K562 (cell line): ENCODE results near the gene FMNL1. TPM values are rescaled to one million over a fixed set of nuclear protein-coding genes. Genes with fewer than 3 reads are reported as not detected.

Experiments used
- ATAC-seq: fragments of 200-7000 bp; cut with Tn5 transposase; 3 replicates; pipeline ENCODE4 v1.9.1; 2020; ENCODE audit warnings: moderate library complexity
- BruUV-seq: library from RNA; stranded (reverse); fragments of 400-500 nt; replicated peaks from 2 replicates; lab custom pipeline; 2021; lab: Mats Ljungman, UMichigan
- CTCF ChIA-PET: fragments of 300-600 bp; formaldehyde crosslinking; extraction: SDS; loops from one replicate; lab custom pipeline; 2021; ENCODE audit warnings: low intra/inter-chr PET ratio; lab: Yijun Ruan, JAX
- POLR2A ChIA-PET: fragments of 300-600, 350-650 bp; sonication (Branson Sonifier 250); formaldehyde crosslinking; extraction: SDS; loops from one replicate; lab custom pipeline; 2021; ENCODE audit warnings: antibody characterized with exemption, inconsistent platforms; lab: Yijun Ruan, JAX
- DNase-seq, 4 experiments: peaks; one replicate each; pipeline versions ENCODE4 v3.0.0 to v3.0.0-alpha.2; 2011 to 2018; ENCODE audit warnings: low spot score in 3 of 4, mixed read lengths in 3 of 4; ENCODE audit errors: extremely low read depth in 1 of 4
- FAIRE-seq: peaks from 2 replicates; lab custom pipeline; 2011; peaks lifted over from hg19 to GRCh38; lab: Jason Lieb, UNC
- H2AFZ ChIP-seq: 2 replicates; pipeline ENCODE4 v1.6.0; 2011; ENCODE audit warnings: low read depth, low read length, control low read depth, inconsistent platforms
- H3K27ac ChIP-seq: fragments of 200-600 bp; 3 replicates; pipeline ENCODE4 v1.8.0; 2011; ENCODE audit warnings: low read depth, mild to moderate bottlenecking, control low read depth, inconsistent platforms, low read length, moderate library complexity, mixed read lengths; ENCODE audit errors: extremely low read depth
- H3K27me3 ChIP-seq, 2 experiments: fragments of 300-600 bp in 1 of 2; 2 replicates in 1 of 2; 3 replicates in 1 of 2; pipeline versions ENCODE4 v1.6.0 to v1.8.0; 2011; ENCODE audit warnings: inconsistent platforms in 2 of 2, low read length in 2 of 2, mild to moderate bottlenecking in 1 of 2, mixed read lengths in 1 of 2, moderate library complexity in 1 of 2; ENCODE audit not compliant: control insufficient read depth in 2 of 2, insufficient read depth in 2 of 2
- H3K36me3 ChIP-seq: fragments of 300-600 bp; 3 replicates; pipeline ENCODE4 v1.8.0; 2011; ENCODE audit warnings: mild to moderate bottlenecking, low read length, inconsistent platforms; ENCODE audit not compliant: control insufficient read depth, insufficient read depth
- H3K4me1 ChIP-seq, 2 experiments: fragments of 200-600 bp in 1 of 2; replicated peaks in 1 of 2; 2 replicates in 1 of 2; 3 replicates in 1 of 2; pipeline versions ENCODE4 v1.5.1 to v1.8.0; 2011; ENCODE audit warnings: inconsistent platforms in 2 of 2, low read length in 2 of 2, mild to moderate bottlenecking in 1 of 2, mixed read lengths in 1 of 2, moderate library complexity in 1 of 2; ENCODE audit not compliant: control insufficient read depth in 2 of 2, insufficient read depth in 2 of 2
- H3K4me2 ChIP-seq: 2 replicates; pipeline ENCODE4 v1.6.1; 2011; ENCODE audit warnings: low read length, control low read depth, inconsistent platforms, mixed read lengths; ENCODE audit not compliant: insufficient read depth
- H3K4me3 ChIP-seq: fragments of 200-600 bp; sonication (generic), shearing (Covaris generic); 2 replicates; pipeline ENCODE4 v1.5.1; 2016; ENCODE audit warnings: control low read depth, inconsistent platforms
- H3K79me2 ChIP-seq: fragments of 200-600 bp; 3 replicates; pipeline ENCODE4 v1.8.0; 2011; ENCODE audit warnings: low read length, inconsistent platforms; ENCODE audit not compliant: control insufficient read depth, insufficient read depth
- H3K9ac ChIP-seq, 2 experiments: 2 replicates each; pipeline versions ENCODE4 v1.6.0 to v1.6.1; 2011; ENCODE audit warnings: low read depth in 2 of 2, low read length in 2 of 2, control low read depth in 1 of 2, inconsistent platforms in 1 of 2, mild to moderate bottlenecking in 1 of 2, mixed read lengths in 1 of 2; ENCODE audit not compliant: insufficient read depth in 1 of 2
- H3K9me1 ChIP-seq: one replicate; pipeline ENCODE4 v1.6.0; 2011; ENCODE audit warnings: inconsistent platforms, mild to moderate bottlenecking, low read length, moderate library complexity; ENCODE audit not compliant: control insufficient read depth, insufficient read depth
- H3K9me3 ChIP-seq: replicated peaks from 2 replicates; pipeline ENCODE4 v1.5.1; 2011; ENCODE audit warnings: low read depth, low read length, inconsistent platforms; ENCODE audit not compliant: control insufficient read depth, insufficient read depth
- H4K20me1 ChIP-seq: replicated peaks from 2 replicates; pipeline ENCODE4 v1.6.1; 2011; ENCODE audit warnings: low read length, inconsistent platforms, mixed read lengths; ENCODE audit not compliant: control insufficient read depth, insufficient read depth
- ARID3B ChIP-seq: fragments of 250-450 bp; sonication (Bioruptor Pico); IDR thresholded peaks from 2 replicates; pipeline ENCODE4 v1.4.0; 2020; ENCODE audit warnings: borderline replicate concordance
- BCLAF1 ChIP-seq, 2 experiments: fragments of 450-650 bp in 1 of 2; IDR thresholded peaks; 2 replicates each; pipeline ENCODE4 v1.6.1; 2011 to 2017; ENCODE audit warnings: low read depth in 2 of 2, antibody characterized with exemption in 1 of 2, borderline replicate concordance in 1 of 2, low read length in 1 of 2, mild to moderate bottlenecking in 1 of 2, mixed read lengths in 1 of 2; ENCODE audit not compliant: control insufficient read depth in 1 of 2
- BMI1 ChIP-seq: fragments of 150-350 bp; IDR thresholded peaks from 2 replicates; pipeline ENCODE4 v1.6.1; 2014; ENCODE audit warnings: low read length
- GATA2 ChIP-seq: sonication (generic); formaldehyde crosslinking; IDR thresholded peaks from 2 replicates; pipeline ENCODE4 v1.4.0; 2020; ENCODE audit warnings: mild to moderate bottlenecking, missing genetic modification reagents
- HEY1 ChIP-seq: fragments of 250-450 bp; sonication (Bioruptor Pico); IDR thresholded peaks from 2 replicates; pipeline ENCODE4 v1.5.0; 2020; ENCODE audit warnings: mild to moderate bottlenecking, moderate library complexity, borderline replicate concordance
- RERE ChIP-seq: sonication (generic); formaldehyde crosslinking; IDR thresholded peaks from 2 replicates; pipeline ENCODE4 v1.8.0; 2023; ENCODE audit warnings: missing genetic modification reagents, mild to moderate bottlenecking, borderline replicate concordance
- SMAD1 ChIP-seq: fragments of 150-350 bp; IDR thresholded peaks from 2 replicates; pipeline ENCODE4 v1.6.1; 2014; ENCODE audit warnings: low read length, low read depth; ENCODE audit not compliant: partially characterized antibody
- SMARCC2 ChIP-seq: fragments of 450-650 bp; IDR thresholded peaks from 2 replicates; pipeline ENCODE4 v1.6.1; 2017; ENCODE audit warnings: antibody characterized with exemption, moderate library complexity, mild to moderate bottlenecking, low read depth
- ZSCAN29 ChIP-seq: fragments of 450-650 bp; IDR thresholded peaks from 2 replicates; pipeline ENCODE4 v1.6.1; 2017
- WGBS: fragments of 100-300 bp; shearing (Covaris generic); methylation state at CpG from one replicate; pipeline ENCODE4 v1.1.6; 2016; ENCODE audit warnings: low coverage, mixed read lengths; ENCODE audit not compliant: insufficient coverage; ENCODE audit errors: missing lambda C conversion rate; 5-methylcytosine and 5-hydroxymethylcytosine counted together
- in situ Hi-C: fragments of 300-500 bp; cut with MboI; formaldehyde crosslinking; loops from 4 replicates; pipeline ENCODE4 v1.15.0; 2018; ENCODE audit warnings: inconsistent platforms, mixed read lengths
- intact Hi-C: fragments of 100-400 bp; cut with micrococcal nuclease; formaldehyde crosslinking; loops from 2 replicates; pipeline ENCODE4 v1.14.2; 2022
- polyA plus RNA-seq, 8 experiments: library from polyadenylated mRNA; depleted of rRNA in 4 of 8; stranded (reverse) in 5 of 8; unstranded in 3 of 8; fragments of >200 nt; fragmentation: Nextera tagmentation in 2 of 8; fragmentation: Illumina TruSeq in 1 of 8; extraction: Ambion mirVana in 2 of 8; extraction: Trizol in 1 of 8; gene quantifications; 2 replicates each; pipeline versions ENCODE4 v1.2.1 to v1.2.3, GENCODE V29; 2011 to 2014; ENCODE audit warnings: inconsistent platforms in 1 of 8, missing spikeins in 1 of 8
- total RNA-seq, 7 experiments: library from RNA; depleted of rRNA in 6 of 7; stranded (reverse); fragments of >200 nt in 6 of 7; fragmentation: Illumina TruSeq in 2 of 7; extraction: Trizol in 2 of 7; gene quantifications; 2 replicates each; pipeline versions ENCODE4 v1.2.1 to v1.2.3, GENCODE V29; 2011 to 2021; ENCODE audit warnings: low replicate concordance in 1 of 7

Gene FMNL1
- total and polyA plus RNA-seq, 9 of the 15 experiments (the other 6 are each of a cell fraction or from before 2014, with no cell fraction given), result 0.70 to 36.6 (median 7.7) TPM

- peak overlapping the region; percentile 68; the same call in 1 of the 3 replicates for H3K27ac ChIP-seq
- H3K4me1 ChIP-seq, result peaks cover 43 to 60% of the 10 kb centered on the region in 2 experiments
- ATAC-seq, result no peak
- no peaks in the 10 kb centered on the region for H3K9me1 ChIP-seq
- POLR2A ChIA-PET, result interaction anchor here (0.6 kb wide), 1 partner anchor 340 kb away, joined by 3 read pairs; no protein-coding TSS in a partner anchor
- H3K27me3 ChIP-seq, result no peaks in the 10 kb centered on the region
- peak overlapping the region; percentile 61 for H3K4me3 ChIP-seq
- intact Hi-C loops (no loop called here), in situ Hi-C loops (no loop called here)
- peaks cover 48% of the 10 kb centered on the region for H3K79me2 ChIP-seq
- no peak for DNase-seq
- no TSS peak for BruUV-seq
- no peaks in the 10 kb centered on the region for H3K36me3 ChIP-seq
- peak overlapping the region; percentile 44 to 89; a peak in 3 of 4 replicates for H3K9ac ChIP-seq
- no peak overlapping the region for H2AFZ ChIP-seq
- H3K4me2 ChIP-seq, result peak overlapping the region; percentile 65; the same call in 1 of the 2 replicates
- H3K9me3 ChIP-seq, result no peaks in the 10 kb centered on the region
- 7% methylated on average over 3 of the region's 38 CpGs for WGBS
- FAIRE-seq, result no peak
- CTCF ChIA-PET, result interaction anchor here (2.0 kb wide), 1 partner anchor 164 kb away, joined by 7 read pairs; no protein-coding TSS in a partner anchor
- no peaks in the 10 kb centered on the region for H4K20me1 ChIP-seq
- TF ChIP-seq GATA2 (no peak), SMARCC2 (no peak), HEY1 (CRISPR knock-in tag) (no peak), BMI1 (no peak), ZSCAN29 (no peak), SMAD1 (no peak), ARID3B (CRISPR knock-in tag) (no peak), RERE (CRISPR knock-in tag) (no peak), BCLAF1 (IDR thresholded peaks at IDR 0.05; ENCODE audit: borderline replicate concordance in 1 of 2, control insufficient read depth in 1 of 2, low read depth in 2 of 2, low read length in 1 of 2) (no peak)
Measured at GRCh38 chr17:45222014-45222288, 266 bp downstream of the FMNL1 start.
